ENCODE measurements around the gene RBMS3.
A peak's percentile ranks its signal among the peaks of the same experiment; 100 is the strongest.
"Not testable (repeated sequence)": the region's sequence is repeated elsewhere in the genome, so short reads cannot be mapped to it uniquely, and the experiment has no call there.

RBMS3 gene

GRCh38 chr3:29440413-29441305, 159.8 kb downstream of the RBMS3 start:
- peak; percentile 55 for DNase-seq

DNA sequence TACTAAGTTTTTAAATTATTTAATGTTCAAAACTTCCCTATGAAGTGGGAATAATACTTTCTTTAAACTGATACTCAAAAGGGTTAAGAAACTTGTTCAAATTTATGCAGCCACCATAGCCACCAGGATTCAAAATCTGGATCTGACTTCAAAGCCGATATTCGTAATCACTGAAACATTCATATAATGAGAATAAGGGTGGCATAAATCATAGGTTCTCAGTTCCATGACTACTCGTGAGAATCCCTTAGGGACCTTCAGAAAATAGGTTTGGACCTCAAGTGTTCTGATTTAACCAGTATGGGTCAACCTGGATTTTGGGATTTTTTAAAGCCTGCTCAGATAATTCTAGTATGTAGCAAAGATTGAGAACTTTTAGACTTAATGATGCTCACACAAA, 160.6 kb downstream of the RBMS3 start:
- no peak for DNase-seq

DNA sequence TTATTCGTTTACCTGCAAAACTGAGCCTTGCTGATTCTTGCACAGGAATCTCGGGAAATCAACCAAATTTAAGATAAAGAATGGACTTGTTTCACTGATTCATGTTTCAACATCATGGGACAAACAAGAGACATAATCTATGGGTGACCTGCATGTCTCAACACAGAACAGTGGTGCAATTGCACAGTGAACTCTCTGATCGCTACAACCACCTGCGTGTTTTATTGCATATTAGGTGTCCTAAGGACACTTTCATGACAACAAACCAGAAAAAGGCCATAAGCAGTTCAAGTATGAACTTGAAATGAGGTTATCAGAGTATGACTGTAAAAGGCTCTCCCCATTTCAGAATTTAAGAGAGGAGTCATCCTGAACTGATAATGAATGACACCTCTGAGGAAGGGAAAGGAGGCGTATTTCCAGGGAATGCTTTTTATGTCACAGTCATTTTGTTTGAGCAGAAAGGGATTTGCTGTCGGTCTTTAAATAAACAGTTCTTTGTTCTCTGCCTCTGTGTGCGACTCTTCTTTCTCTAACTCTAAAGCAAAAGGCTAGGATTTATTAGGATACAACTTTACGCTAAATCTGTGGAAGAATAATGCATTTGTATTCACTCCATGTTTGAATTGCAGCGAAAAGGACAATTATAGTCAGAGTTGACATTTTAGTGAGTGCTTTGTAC, 167.2 kb downstream of the RBMS3 start:
- peak; percentile 58 for DNase-seq

GRCh38 chr3:29451920-29452319, 171.0 kb downstream of the RBMS3 start:
- DNase-seq, result no peak

DNA sequence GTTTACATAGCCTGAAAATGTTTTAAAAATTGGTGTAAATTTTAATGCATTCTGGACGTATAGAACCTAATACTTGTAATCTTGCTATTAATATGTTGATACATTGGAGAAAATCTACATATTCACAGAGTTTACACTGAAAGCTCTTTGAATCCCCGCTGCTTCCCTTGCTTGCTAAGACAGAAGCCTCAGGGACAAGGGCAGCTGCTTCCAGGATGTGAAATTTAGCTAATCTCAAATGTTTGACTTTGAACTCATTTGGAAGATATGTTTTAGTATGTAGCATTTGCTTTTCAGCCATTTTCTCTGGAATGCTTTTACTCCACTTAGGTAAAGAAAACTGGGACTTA, 172.0 kb downstream of the RBMS3 start:
- DNase-seq, result no peak

DNA sequence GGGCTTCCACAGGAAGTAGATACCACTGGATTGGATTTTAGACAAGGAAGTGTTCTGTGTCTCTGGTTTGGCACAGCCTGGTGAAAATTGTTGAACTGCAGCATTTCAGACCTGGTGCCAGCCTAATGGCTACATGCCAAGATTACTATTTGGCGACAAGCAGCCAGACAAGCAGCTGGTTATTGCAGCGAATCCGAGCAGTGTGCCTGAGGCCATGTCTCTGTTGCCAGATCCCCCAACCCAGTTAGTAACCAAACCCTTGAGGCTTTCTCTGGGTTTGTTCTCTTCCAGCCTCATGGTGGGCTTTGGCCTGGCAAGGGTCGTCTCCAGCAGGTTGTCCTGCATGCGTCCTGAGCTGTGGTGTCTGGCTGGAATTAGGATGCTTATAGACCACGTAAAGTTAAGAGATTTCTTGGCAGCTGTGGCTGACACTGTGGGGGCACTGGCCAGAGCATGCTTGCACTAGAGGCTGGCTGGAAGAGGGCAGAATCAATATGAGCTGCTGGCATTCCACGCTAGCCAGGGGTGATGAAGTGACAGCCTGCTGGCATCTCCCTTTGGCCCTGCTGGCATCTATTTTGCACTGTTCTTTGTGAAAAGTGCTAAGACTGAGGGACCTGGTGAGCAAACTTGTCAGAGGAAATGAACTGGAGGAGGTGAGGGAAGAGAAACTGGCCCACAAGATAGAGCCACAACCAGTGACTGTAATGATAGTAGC, 172.6 kb downstream of the RBMS3 start:
- DNase-seq, result no peak

- DNase-seq, result no peak
Measured at GRCh38 chr3:29454161-29454611, 173.3 kb downstream of the RBMS3 start.

- DNase-seq, result no peak
Measured at GRCh38 chr3:29456901-29457300, 176.0 kb downstream of the RBMS3 start.

DNA sequence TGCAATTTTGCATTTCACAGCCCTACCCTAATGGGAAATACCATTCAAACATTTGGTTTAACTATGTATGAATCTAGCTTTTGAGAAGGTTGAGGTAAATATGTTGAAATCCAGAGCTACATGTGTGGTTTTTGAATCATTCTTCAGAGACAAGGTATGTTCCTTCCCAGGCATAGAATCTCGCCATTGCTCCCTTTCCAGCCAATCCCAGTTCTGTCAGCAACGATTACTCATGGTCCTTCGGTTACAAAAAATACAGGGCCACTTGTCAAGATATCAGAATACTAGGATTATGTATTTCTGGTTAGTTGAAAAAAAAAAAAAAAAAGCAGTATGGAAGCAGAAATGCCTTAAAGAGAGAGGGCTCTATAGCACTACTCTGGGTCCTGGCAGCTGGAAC, 182.4 kb downstream of the RBMS3 start:
- no peak for DNase-seq

DNA sequence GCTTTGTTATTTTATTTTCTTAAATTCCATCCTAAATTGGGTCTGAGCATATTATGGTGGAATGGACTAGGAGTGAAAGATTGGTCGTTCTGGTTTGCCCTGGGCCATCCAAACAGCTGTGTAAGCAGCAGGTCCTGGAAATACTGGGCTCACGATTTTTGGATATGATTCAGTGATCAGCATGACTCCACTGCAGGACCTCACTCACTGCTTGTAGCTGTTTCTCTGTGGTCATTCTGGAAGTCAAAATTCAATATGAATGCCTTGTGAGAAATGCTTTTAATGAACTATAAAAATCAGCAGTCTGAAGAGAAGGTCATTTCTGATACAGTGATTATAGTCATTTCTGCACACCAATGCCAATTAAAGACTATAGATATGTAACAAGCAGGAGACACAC, 185.0 kb downstream of the RBMS3 start:
- no peak for DNase-seq

- DNase-seq, result no peak
Measured at GRCh38 chr3:29466442-29466841, 185.6 kb downstream of the RBMS3 start.

DNA sequence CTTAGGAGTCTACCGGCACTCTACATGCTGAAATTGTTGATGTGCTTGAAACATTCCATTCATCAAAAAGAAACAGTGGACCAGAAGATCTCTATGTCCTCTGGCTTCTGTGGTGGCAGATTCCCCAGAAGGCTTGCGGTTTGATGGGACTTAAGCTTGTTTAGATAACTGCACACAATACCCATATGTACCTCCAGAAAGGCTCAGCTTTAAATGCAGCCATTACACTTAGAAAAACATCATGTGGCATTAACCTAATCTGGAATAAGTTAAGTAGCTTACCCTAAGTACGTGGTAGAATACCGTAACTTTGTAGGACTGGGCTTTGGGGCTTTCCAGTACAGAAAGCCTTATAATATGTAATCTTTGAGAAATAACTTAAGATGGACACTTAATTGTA, 187.3 kb downstream of the RBMS3 start:
- no peak for DNase-seq

DNA sequence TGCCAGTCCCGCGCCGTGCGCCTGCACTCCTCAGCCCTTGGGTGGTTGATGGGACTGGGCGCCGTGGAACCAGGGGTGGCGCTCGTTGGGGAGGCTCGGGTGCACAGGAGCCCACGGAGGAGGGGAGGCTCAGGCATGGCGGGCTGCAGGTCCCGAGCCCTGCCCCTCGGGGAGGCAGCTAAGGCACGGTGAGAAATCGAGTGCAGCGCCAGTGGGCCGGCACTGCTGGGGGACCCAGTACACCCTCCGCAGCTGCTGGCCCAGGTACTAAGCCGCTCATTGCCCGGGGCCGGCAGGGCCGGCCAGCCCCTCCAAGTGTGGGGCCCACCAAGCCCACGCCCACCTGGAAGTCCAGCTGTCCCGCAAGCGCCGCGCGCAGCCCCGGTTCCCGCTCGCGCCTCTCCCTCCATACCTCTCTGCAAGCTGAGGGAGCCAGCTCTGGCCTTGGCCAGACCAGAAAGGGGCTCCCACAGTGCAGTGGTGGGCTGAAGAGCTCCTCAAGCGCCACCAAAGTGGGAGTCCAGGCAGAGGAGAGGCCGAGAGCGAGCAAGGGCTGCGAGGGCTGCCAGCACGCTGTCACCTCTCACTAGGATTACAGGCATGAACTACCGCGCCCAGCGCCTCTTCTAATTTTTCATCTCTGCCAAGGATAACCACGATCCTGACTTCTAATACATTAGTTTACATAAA, 192.8 kb downstream of the RBMS3 start:
- not testable (repeated sequence) for DNase-seq

DNA sequence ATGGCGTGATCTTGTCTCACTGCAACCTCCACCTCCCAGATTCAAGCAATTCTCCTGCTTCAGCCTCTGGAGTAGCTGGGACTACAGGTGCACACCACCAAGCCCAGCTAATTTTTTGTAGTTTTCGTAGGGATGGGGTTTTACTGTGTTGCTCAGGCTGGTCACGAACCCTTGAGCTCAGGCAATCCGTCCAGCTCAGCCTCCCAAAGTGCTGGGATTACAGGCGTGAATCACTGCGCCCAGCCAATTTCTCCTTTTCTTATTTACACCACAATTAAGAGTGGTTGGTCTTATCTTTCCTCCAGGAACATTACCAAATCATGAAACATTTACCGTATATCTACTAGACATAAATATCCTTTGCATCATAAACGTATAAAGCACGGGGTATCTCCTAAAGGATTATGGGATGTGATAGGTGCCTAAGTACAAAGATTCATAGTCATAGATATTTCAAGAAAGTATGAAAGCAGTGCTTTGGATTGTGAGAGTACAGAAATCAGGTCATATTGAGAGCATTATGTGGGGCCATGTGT, 194.5 kb downstream of the RBMS3 start:
- DNase-seq, result no peak

DNA sequence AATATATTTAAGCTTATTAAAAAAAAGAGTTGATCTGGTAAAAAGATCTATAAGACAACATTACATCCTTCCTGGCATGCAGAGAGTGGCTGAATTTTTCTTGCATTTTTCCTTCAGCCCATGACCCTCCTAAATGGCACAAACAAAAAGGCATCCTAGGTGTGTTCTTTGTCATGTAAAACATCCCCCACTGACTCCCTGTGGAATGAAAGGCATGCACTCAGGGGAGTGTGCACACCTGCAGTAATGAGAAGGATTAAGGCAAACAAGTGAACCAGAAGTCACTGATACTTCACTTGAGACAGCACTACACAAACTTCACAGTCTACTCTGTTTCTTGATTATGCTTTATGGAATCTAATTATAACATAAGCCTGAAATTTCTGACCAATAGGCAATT, 195.0 kb downstream of the RBMS3 start:
- no peak for DNase-seq

- no peak for DNase-seq
Measured at GRCh38 chr3:29478611-29479010, 197.7 kb downstream of the RBMS3 start.

GRCh38 chr3:29481249-29481648, 200.4 kb downstream of the RBMS3 start:
- DNase-seq, result no peak

GRCh38 chr3:29481969-29482767, 201.3 kb downstream of the RBMS3 start:
- no peak for DNase-seq

DNA sequence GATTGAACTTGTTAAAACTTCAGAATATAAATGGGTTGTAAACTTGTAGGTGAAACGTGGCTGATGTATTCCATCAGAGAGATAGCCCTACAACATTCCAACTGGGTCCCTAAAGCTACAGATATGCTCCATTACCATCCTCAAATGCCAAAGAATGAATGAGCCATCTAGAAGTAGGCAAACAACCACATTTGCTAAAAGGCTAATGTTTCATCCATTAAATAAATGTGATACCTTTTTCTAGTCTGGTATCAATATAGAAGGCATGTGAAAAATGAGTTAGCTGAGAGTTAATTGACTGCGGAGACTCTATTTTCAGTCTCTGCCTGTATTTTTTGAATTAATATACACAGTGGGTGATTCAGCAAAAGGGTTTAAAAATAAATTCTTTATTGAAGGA, 203.8 kb downstream of the RBMS3 start:
- peak; percentile 23 for DNase-seq

DNA sequence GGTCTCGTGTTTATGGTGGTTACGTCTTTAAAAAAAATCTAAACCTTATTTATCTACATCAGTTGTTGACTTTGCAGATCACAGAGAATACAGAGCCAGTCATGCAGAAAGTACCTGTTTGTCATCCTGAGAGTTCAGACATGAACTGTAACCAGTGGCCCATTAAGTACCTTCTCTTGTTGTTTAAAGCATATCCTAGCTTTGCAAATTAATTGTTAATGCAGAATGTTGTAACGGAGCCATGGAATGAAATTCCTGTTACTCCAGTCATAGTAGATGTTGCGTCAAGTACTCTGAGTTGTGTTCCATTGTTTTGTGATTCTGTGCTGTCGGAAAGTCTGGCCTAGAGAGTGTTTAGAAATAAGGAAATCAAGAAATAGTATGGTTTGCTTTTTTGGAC, 205.2 kb downstream of the RBMS3 start:
- DNase-seq, result peak; percentile 9

- DNase-seq, result no peak
Measured at GRCh38 chr3:29486917-29487316, 206.0 kb downstream of the RBMS3 start.

- DNase-seq, result no peak
Measured at GRCh38 chr3:29488922-29489321, 208.1 kb downstream of the RBMS3 start.
